HG02798 (cell line): ENCODE measurements around the gene HHEX.
A peak's percentile ranks its signal among the peaks of the same experiment; 100 is the strongest.
"Not testable (repeated sequence)": the region's sequence is repeated elsewhere in the genome, so short reads cannot be mapped to it uniquely, and the experiment has no call there.

Experiments
- ATAC-seq: cut with Tn5 transposase; IDR thresholded peaks from one replicate; pipeline ENCODE4 v1.9.1; 2021; ENCODE audit warnings: mild to moderate bottlenecking; ENCODE audit not compliant: unreplicated experiment, poor library complexity

The HHEX gene

DNA sequence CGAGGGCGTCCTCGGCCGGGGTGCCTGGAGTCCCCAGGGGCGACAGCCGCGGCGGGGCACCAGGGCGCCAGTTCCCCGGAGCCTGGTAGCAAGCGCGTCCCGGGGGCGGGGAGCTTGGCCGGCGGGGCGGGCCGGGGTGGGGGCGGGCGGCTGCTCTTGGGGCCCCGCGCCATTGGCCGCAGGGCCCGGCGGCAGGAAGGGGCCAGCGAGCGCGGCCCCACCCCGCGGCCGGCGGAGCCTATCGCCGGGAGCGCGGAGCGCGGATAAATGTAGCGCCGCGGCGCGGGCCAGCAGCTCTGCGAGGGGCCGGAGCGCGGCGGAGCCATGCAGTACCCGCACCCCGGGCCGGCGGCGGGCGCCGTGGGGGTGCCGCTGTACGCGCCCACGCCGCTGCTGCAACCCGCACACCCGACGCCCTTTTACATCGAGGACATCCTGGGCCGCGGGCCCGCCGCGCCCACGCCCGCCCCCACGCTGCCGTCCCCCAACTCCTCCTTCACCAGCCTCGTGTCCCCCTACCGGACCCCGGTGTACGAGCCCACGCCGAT lies at the start of gene HHEX:
Gene HHEX, plus strand, starts transcription at position 293 of the 548 bp plus-strand sequence. Its CDS starts 32 bp downstream, at position 325.
- peak; percentile 68 for ATAC-seq

DNA sequence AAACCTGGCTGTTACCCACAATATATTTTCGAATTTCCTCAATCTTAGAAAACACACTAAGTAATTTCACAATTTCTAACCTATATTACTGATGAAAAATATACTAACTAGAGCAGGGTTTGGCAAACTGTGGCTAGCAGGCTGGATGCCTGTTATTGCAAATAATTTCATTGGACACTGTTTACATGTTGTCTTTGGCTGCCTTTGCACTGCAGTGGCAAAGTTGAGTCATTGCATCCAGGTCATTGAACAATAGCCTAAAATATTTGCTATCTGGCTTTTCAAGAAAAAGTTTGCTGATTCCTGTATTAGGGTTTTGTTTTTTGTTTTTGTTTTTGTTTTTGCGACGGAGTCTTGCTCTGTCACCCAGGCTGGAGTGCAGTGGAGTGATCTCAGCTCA lies 49.6 kb upstream of the HHEX start:
- ATAC-seq = no peak

DNA sequence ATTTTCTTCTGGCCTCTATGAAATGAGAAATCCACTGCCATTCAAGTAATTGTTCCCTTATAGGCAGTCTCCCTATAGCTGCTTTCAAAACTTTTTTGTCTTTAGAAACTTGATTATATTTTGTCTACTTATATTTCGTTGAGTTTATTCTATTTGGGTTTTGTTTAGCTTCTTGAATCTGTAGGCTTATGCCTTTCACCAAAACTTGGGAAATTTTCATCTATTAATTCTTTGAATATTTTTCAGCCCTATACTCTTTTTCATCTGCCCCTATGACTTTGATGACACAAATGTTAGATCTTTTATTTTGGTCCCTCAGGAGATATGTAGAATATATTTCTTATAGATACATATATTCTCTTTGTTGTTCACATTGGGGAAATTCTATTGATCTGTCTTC lies 48.3 kb upstream of the HHEX start:
- no peak for ATAC-seq

DNA sequence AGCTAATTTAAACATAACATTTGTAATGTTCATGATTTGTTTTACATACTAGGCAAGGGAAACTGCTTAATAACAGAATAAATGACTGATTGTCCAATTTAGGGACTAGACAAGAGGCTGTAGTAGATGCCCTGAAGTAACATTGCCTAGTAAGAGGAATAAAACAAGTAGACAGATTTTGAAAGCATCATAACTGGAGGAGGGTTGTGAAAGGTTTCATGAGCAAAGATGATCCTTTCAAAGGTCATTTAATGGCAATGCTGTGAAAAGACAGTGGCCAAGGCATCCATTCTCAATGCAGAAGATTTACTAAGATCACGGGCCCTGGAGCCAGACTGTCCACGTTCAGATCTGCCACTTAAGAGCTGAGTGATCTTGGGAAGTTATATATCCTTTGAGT lies 44.8 kb upstream of the HHEX start:
- ATAC-seq = no peak

DNA sequence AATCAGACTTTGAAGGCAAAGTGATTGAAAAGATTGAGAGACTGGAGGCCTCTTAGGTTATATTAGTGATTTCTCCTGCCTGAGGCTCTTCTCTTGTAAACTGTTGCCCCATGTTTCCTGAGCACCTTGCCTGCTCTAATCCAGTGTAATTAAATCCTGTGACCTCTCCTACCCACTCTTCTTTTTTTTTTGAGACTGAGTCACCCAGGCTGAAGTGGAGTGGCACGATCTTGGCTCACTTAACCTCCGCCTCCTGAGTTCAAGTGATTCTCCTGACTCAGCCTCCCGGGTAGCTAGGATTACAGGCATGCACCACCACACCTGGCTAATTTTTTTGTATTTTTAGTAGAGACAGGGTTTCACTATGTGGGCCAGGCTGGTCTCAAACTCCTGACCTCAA lies 38.9 kb upstream of the HHEX start:
- not testable (repeated sequence) for ATAC-seq

DNA sequence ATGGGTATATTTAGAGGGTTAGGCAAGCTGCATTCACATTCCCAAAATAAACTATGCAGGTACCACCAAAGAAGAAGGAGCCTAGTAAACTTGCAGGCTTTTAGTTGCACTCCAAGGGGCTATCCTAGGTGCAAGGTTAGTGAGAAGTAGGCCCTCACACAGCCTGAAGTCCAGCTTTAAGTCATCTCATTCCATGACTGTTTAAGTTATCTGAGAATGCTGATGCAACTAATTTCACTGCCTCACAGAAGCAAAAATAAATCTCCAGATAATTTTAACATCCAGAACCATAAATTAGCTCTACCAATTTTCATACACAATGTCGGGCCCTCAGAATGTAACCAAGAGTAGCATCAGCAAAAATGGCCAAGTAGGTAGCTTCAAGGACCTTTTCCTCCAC lies 34.3 kb upstream of the HHEX start:
- ATAC-seq = no peak

DNA sequence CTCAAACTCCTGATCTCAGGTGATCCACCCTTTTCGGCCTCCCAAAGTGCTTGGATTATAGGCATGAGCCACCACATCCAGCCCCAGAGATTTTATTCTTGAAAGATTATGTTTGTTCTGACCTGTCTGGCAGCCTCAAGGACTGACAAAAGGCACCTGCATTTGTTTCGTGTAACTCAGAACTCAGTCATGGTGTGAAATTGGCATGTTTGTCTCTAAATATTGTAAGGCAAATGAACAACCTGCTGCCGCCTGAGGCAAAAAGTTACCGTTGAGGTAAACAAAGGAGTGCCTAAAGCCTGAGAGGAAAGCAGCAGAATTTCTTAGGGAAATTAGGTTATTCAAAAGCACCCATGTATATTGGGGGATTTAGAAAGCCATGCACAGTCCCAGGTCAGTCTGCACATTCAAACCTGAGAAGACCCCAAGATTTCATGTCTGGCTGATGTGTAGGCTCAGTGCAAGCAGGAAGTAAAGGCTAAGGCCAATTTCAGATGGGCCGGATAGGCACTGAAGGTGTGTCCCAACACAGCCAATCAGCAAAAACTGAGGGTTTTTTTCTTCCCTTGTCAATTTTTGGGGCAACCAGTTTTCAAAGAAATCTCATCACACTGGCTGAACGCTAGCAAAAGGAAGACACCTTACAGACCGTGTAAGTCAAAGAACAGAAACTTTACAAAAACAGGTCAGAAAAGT lies 33.3 kb upstream of the HHEX start:
- ATAC-seq = no peak

DNA sequence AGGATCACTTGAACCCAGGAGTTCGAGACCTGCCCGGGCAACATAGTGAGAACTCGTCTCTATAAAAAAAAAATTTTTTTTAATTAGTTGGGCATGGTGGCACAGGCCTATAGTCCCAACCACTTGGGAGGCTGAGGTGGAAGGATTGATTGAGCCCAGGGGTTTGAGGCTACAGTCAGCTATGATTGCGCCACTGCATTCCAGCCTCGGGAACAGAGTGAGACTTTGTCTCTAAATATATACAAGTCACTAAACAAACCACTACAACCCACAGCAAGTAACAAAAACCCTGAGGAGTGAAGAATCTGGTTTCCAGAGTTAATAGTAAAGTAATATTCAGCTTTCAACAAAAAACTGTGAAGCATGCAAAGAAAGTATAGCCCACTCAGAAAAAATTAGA lies 32.7 kb upstream of the HHEX start:
- ATAC-seq = no peak

DNA sequence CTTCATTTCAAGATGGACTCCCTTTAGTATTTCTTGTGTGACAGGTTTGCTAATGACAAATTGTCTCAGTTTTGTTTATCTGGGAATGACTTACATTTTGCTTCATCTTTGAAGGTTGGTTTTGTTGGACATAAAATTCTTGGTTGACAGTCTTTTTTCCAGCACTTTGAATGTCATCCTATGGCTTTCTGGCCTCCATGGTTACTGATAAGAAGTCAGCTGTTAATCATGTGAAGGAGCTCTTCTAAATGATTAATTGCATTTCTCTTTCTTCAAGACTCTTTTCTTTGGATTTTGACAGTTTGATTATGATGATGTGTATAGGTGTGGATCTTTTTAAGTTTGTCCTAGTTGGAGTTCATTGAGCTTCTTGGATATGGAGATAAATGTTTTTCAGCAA lies 26.9 kb upstream of the HHEX start:
- no peak for ATAC-seq

DNA sequence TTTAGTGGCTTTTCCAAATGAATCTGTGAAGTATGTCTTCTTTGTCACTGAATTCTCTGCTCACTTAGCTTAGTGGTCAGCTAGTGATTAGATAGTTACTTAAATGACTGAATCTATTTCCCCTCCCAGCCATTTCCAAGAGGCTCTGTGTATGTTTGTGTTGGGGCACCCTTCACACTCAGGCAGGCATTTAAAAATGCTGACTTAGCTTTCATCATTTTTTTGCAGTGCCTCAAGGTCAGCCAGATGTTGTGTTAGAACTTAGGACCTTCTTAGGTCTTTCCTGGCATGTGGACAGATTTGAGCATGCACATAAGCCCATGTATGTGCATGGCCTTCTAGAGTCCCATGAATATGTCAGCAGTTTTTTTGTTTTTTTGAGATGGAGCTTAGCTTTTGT lies 25.4 kb upstream of the HHEX start:
- ATAC-seq = no peak

DNA sequence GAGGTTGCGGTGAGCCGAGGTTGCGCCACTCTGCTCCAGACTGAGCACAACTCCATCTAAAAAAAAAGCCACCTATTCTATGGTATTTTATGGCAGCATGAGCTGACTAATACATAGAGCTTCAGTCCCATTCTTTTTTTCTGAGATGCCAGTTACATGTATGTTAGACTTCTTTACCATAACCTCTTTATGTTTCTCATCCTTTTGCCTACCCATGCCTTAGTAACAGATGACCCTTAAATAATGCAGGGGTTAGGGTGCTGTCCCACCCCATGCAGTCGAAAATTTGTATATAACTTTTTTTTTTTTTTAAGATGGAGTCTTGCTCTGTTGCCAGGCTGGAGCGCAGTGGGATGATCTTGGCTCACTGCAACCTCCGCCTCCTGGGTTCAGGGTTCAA lies 22.7 kb upstream of the HHEX start:
- ATAC-seq = no peak

DNA sequence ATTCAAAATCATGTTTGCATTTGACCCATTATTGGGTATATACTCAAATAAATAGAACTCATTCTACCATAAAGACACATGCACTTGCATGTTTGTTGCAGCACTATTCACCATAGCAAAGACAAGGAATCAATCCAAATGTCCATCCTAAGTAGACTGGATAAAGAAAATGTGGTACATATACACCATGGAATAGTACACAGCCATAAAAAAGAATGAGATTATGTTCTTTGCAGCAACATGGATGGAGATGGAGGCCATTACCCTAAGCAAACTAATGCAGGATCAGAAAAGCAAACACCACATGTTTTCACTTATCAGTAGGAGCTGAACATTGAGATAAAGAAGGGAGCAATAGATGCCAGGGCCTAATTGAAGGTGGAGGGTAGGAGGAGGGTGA lies 12.0 kb upstream of the HHEX start:
- no peak for ATAC-seq

DNA sequence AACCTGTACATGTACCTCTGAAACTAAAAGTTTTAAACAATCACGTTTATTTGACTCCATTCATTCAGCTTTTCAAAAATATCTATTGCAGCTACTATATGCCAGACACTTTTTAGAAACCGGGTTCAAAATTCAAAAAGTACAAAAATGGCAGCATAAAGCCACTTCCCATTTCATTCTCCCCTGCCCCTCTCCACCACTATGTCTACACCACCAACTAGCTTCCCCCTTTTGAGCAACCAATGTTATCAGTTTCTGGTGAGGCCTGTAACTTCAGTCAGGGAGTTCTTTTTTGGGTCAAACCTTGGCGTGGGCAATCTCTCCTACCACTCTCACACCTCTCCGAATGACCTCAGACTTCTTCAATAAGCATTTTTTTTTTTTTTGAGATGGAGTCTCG lies 11.5 kb upstream of the HHEX start:
- ATAC-seq = no peak

DNA sequence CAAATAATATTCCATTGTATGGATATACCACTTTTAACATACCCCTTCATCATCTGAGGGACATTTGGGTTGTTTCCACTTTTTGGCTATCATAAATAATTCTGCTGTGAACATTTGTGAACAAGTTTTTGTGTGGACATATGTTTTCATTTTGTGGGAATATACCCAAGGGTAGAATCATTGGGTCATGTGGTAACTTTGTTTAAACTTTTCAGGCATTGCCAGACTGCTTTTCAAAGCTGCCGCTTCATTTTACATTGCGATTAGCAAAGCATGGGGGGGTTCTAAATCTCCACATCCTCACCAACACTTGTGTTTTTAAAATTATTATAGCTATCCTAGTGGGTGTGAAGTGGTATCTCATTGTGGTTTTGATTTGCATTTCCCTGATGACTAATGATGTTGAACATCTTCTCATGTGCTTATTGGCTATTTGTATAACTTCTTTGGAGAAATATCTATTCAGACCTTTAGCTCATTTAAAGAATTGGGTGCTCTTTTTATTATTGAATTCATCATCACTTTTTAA lies 8.4 kb upstream of the HHEX start:
- no peak for ATAC-seq

DNA sequence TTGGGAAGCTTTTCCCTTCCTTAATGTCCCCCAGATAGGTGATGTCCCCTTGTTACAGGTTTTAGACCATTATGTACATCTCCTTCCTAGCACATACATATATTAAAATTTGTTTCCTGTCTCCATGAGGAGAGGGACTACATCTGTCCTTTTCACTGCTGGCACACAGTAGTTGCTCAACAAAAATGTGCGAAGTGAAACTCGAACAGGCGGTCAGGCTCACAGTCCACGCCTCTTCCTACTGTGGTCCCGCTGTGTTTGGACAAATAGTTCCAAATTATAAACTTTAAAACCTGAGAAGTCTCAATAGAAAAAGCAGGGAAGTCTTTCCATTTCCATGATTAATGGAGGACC lies 1.2 kb upstream of the HHEX start:
- no peak for ATAC-seq

DNA sequence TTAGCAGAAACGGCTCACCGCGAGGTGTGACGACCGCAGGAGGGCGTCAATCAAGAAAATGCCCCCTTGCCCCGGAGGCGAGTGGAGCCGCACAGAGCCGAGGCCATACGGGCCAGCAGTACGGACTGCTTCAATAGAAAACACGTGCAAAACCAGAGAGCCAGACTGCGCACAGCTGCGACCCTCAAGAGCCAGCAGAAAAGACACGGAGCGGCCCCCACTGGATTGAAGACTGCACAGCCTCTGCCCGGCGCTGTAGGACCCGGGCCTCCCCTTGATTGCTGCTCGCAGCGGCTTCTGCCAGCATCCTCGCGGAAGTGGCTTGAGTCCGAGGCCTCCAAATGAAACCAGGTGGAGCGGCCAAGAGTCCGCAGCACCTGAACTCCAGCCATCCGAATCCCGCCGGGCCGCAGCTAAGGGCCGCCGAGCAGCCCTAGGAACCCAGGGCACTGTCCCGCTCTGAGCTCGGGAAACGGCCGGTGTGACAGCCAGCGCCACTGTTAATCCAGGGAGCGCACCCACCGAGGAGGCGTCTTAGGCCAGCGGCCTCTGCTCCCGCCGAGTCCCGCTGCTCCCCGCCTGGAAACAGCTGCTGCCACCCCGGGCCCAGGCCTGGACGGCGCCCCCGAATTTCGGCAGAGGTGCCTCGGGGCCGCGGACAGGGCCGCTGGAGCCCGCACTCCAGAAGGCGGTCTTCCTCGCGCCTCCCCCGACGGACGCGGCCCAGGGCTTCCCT lies 660 bp upstream of the HHEX start:
- peak; percentile 24 for ATAC-seq

DNA sequence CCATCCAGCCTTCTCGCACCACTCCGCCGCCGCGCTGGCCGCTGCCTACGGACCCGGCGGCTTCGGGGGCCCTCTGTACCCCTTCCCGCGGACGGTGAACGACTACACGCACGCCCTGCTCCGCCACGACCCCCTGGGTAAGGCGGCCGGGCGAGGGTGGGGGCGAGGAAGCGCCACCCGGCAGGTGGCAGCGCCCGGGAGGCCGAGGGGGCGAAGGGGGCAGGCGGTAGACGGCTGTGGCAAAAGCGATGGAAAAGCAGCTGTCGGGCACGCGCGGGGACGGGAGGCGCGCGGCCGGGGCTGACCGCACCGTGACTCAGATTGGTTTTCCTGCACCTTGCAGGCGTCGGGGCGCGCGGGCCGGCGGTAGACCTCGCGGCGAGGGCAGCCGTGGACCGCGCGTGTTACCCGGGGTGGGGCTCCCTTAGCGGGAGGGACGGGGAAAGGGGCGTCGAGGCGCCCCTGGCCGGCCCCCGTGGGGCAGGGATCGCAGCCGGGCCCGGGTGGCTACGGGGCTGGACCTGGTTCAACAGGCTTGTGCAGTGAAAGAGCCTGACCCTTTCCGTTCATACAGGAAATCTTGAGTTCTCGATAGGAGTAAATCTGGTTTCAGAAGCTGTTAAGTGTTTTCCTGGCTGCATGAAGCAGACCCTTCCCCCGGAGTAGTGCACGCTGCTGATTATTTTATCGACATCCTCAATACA lies 608 bp downstream of the HHEX start:
- no peak for ATAC-seq

DNA sequence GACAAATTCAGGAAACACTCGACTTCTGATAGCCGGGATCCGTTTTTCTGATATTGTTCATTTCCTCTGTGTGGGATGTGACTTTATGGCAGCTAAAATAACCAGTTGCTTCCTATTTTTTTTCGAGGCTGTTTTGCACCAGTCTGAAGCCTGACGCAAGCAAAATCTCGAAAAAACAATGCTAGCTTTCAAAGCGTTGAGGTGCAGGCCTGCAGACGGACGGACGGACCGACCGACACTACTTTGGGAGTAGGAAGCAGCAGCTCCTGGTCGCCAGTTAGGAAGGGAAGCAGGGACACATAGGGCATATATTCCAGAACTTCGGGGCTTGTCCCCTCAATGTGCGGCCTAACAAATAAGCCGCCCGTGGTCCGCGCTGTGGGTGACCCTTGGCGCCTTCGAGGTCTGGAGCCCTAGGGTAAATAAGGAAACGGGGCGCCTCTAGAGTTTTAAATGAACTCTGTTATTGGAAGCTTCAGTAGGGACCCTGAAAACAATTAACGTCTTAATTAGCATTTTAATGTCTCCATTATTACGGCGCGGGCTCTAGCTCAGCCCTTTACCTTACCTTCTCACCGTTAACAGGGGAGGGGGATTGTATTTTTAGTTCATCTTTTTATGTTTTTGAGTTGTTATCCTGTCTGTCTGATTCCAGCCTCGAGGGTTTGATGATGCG lies 1.3 kb downstream of the HHEX start:
- no peak for ATAC-seq

DNA sequence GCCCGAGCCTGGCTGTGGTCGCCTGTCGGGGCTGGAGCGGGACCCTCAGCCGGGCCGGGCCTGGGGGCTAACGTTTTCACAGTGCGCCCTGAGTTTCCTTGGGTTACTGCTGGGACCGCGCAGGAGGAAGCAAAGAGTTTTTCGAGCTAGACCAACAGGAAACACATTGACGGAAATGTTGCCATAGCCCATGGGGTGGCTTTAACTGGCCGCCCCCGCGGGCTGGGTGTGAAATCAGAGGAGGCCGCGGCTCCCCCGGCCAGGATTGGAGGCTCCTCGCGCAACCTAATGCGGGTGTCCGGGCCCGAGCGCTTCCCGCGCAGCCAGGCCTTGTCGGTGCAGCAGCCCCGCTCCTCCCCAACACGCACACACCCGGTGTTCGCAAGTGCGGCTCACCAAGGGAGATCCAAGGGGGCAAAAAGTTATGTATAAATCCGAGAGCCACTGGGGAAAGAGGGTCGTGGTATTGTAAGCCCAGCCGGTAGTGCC lies 1.9 kb downstream of the HHEX start:
- ATAC-seq = no peak

DNA sequence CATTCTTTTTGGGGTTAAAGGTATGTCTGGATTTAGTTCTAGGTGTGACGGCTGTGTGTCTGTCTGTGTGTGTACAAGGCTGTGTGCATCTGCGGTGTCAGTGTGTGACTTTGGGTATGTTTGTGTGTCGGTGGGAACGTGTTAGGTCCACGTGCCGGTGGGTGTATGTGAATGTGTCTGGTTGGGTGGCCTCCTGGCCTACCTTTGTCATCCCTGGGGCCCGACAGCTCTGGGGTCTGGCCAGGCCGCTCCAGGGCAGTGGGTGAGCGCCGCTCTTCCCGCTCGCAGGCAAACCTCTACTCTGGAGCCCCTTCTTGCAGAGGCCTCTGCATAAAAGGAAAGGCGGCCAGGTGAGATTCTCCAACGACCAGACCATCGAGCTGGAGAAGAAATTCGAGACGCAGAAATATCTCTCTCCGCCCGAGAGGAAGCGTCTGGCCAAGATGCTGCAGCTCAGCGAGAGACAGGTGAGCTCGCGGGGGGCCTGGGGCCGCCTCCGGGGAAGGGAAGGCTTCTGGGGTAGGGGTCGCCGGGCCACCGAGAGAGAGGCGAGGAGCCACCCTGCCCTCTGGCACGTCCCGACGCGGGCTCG lies 2.4 kb downstream of the HHEX start:
- ATAC-seq = no peak
